Left ventricle myocardium inferior (tissue), 1 donor: Measurements from ENCODE around the gene TRERF1. TPM values are rescaled to one million over a fixed set of nuclear protein-coding genes. Genes with fewer than 3 reads are reported as not detected.

Experiments used
- DNase-seq: peaks from one replicate; pipeline ENCODE4 v3.0.0-alpha.2; 2020
- H3K27ac ChIP-seq: fragments of 200-600 bp; replicated peaks from 2 replicates; pipeline ENCODE4 v1.8.0; 2021
- H3K27me3 ChIP-seq: fragments of 200-600 bp; 2 replicates; pipeline ENCODE4 v1.8.0; 2021; ENCODE audit warnings: low read depth
- H3K36me3 ChIP-seq: fragments of 200-600 bp; 2 replicates; pipeline ENCODE4 v1.8.0; 2021
- H3K4me1 ChIP-seq: fragments of 200-600 bp; 2 replicates; pipeline ENCODE4 v1.8.0; 2021
- H3K4me3 ChIP-seq: fragments of 200-600 bp; 2 replicates; pipeline ENCODE4 v1.8.0; 2021; ENCODE audit warnings: mild to moderate bottlenecking, moderate library complexity
- H3K9me3 ChIP-seq: fragments of 200-600 bp; replicated peaks from 2 replicates; pipeline ENCODE4 v1.8.0; 2021
- intact Hi-C: fragments of 100-400 bp; cut with micrococcal nuclease; formaldehyde crosslinking; loops from one replicate; pipeline ENCODE4 v1.11.0; 2022
- total RNA-seq: library from RNA; stranded (reverse); fragmentation: NEBNext Ultra II Directional; extraction: Animal tissue kit (Norgen Biotek cat#: 25700); gene quantifications from one replicate; pipeline ENCODE4 v1.2.1, GENCODE V29; 2021
- TF ChIP-seq, protein P1 (sequence below): fragments of 200-600 bp; IDR thresholded peaks from 2 replicates; pipeline ENCODE4 v1.8.0; 2021; ENCODE audit warnings: antibody characterized with exemption, mild to moderate bottlenecking, borderline replicate concordance
- donor health status: DM: no; HTN: yes; CAD: no; lungs with severe emphysema.

The TRERF1 gene
- total RNA-seq, 1 donor from 2014 or later, result 1.4 TPM

DNA sequence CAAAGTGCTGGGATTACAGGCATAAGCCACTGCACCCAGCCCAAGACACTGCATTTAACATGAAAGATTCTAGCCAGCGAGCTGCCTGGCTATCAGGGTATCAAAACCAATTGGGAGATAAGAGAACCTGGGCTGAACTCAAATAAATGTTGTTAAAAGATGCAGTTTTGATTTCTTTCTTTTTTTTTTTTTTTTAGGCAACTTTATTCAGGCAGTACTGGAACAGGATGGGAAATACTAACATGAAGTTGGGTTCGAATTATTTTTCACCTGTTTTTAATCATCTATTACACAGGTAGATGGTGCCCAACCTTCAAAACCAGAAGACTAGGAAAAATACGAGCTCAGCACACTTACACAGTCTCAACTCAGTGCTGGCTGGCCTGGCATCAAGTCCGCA lies 63.7 kb downstream of the TRERF1 start:
- Histone ChIP-seq H3K27me3 (no peaks in the 10 kb centered on the region), H3K9me3 (no peaks in the 10 kb centered on the region), H3K36me3 (no peaks in the 10 kb centered on the region), H3K4me3 (no peak overlapping the region), H3K4me1 (no peaks in the 10 kb centered on the region), H3K27ac (no peak overlapping the region)
- intact Hi-C loops, result no loop called here
- DNase-seq, result no peak
- TF ChIP-seq, protein P1, sequence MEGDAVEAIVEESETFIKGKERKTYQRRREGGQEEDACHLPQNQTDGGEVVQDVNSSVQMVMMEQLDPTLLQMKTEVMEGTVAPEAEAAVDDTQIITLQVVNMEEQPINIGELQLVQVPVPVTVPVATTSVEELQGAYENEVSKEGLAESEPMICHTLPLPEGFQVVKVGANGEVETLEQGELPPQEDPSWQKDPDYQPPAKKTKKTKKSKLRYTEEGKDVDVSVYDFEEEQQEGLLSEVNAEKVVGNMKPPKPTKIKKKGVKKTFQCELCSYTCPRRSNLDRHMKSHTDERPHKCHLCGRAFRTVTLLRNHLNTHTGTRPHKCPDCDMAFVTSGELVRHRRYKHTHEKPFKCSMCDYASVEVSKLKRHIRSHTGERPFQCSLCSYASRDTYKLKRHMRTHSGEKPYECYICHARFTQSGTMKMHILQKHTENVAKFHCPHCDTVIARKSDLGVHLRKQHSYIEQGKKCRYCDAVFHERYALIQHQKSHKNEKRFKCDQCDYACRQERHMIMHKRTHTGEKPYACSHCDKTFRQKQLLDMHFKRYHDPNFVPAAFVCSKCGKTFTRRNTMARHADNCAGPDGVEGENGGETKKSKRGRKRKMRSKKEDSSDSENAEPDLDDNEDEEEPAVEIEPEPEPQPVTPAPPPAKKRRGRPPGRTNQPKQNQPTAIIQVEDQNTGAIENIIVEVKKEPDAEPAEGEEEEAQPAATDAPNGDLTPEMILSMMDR, result no peak

DNA sequence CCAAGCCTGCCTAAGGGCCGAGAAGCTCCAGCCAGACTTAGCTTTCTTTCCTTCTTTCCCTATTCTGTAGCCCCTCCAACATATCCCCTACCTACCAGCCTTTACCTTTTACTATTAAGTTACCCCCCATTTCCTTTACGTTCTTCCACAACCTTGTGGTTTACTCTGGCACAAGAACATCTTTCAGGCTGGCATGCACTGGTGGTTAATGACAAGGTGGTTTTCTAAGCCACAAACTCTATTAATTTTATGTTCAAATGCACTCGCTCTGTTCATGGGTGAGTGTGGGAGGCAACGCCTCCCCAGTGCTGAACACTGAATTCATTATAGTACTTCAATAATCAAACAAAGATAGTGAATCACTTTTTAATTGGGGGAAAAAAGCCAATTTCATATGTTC lies 64.4 kb downstream of the TRERF1 start:
- intact Hi-C loops, result no loop called here
- Histone ChIP-seq H3K27me3 (no peaks in the 10 kb centered on the region), H3K9me3 (no peaks in the 10 kb centered on the region), H3K4me1 (no peaks in the 10 kb centered on the region), H3K4me3 (no peak overlapping the region), H3K27ac (no peak overlapping the region), H3K36me3 (no peaks in the 10 kb centered on the region)
- DNase-seq, result no peak
- TF ChIP-seq, protein P1, result no peak

DNA sequence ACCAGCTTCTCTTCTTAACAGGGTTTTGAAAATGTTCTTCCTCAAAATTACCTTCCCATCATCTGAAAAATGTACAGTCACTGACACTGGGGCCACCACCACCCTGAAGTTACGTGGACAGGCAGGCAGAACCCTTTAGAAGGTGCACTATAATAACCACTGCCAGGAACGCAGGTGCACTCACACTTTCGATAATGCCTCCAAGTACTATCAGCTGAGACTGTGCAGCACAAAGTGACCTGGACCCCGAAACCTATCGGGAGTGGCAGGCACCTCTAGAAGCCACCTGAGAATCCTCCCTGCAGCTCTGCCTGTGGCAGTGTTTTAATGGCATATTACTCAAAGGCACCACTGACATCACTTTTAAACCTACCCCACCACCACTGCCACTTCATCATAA lies 66.4 kb downstream of the TRERF1 start:
- H3K27me3 ChIP-seq, result no peaks in the 10 kb centered on the region
- intact Hi-C loops, result no loop called here
- TF ChIP-seq, protein P1, result no peak

DNA sequence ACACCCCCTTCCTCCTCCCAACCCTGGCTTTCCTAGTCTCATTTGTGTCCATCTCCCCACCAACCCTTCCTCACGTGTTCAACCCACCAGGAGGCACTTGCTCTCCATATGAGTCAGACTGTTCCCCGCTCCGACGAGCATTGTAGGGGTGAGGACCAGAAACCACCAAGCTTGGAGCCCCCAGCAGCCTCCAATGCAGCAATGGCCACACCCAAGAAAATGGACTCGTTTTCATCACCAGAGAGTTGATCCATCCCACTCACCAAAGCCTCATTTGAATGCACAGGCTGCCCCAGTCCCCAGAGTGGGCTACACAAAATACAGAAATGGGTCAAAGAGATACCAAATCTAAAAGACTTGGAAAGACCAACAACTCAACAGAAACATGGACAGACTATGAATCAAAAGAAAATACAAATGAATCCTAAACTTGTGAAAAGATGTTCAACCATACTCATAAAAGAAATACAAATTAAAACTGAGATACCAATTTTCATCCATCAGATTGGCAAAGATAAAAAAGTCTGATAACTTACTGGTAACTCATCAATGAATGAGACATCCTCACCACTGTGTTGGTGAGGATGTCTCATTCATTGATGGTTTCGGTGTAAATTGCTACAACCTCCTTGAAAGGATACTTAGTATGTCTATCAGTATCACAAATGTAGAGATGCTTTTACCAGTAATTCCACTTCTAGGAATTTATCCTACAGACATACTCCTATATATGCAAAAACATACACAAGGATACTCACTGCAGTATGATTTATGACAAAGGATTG lies 68.1 kb downstream of the TRERF1 start:
- H3K27ac ChIP-seq, result no peak overlapping the region
- intact Hi-C loops, result no loop called here
- no peaks in the 10 kb centered on the region for H3K9me3 ChIP-seq
- H3K4me1 ChIP-seq, result peaks cover 10% of the 10 kb centered on the region
- no peaks in the 10 kb centered on the region for H3K36me3 ChIP-seq
- TF ChIP-seq, protein P1, result no peak
- no peaks in the 10 kb centered on the region for H3K27me3 ChIP-seq
- H3K4me3 ChIP-seq, result no peak overlapping the region
- DNase-seq, result no peak

More for the DNA sequence above, 66.4 kb downstream of the TRERF1 start:
- H3K4me1 ChIP-seq, result peaks cover 9% of the 10 kb centered on the region
- no peaks in the 10 kb centered on the region for H3K36me3 ChIP-seq
- H3K4me3 ChIP-seq, result no peak overlapping the region
- no peak overlapping the region for H3K27ac ChIP-seq
- H3K9me3 ChIP-seq, result no peaks in the 10 kb centered on the region
- DNase-seq, result no peak

DNA sequence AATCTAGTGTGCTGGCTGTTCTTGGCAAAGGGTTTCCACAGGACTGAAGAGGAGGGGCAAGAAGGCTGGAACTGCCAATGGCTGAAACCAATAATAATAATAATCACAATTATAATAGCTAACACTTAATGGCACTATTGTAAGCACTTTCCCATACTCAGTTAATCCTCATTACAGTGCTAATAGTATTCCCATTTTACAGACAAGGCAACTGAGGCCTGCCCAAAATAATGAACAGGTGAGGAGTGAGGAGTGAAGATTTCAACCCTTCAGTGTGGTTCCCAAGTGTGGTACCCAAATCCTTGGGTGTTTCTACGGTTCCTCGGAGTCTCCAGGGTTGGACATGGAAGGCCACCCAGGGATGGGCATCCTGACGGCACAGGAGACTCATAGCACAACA lies 69.9 kb downstream of the TRERF1 start:
- TF ChIP-seq, protein P1, result no peak
- no peaks in the 10 kb centered on the region for H3K27me3 ChIP-seq
- intact Hi-C loops, result no loop called here
- H3K27ac ChIP-seq, result no peak overlapping the region
- no peaks in the 10 kb centered on the region for H3K36me3 ChIP-seq
- H3K4me3 ChIP-seq, result no peak overlapping the region
- no peak for DNase-seq
- peaks cover 10% of the 10 kb centered on the region for H3K4me1 ChIP-seq
- H3K9me3 ChIP-seq, result no peaks in the 10 kb centered on the region
